T-cell (primary cell): ENCODE results near the gene ALB. TPM values are rescaled to one million over a fixed set of nuclear protein-coding genes. Genes with fewer than 3 reads are reported as not detected.

Experiments
- ATAC-seq, 4 experiments: fragments of 200-7000 bp in 3 of 4; fragments of 150-1000 bp in 1 of 4; cut with Tn5 transposase; replicated peaks in 1 of 4; 1 replicate in 3 of 4; 2 replicates in 1 of 4; pipeline ENCODE4 v1.10.0; 2021; ENCODE audit warnings: moderate library complexity in 3 of 4, mild to moderate bottlenecking in 2 of 4, moderate number of reproducible peaks in 1 of 4
- CTCF ChIA-PET, 2 donors: fragments of 300-600 bp; sonication (Branson Sonifier 250); formaldehyde crosslinking; loops; one replicate each; lab custom pipeline; 2022; ENCODE audit warnings: antibody characterized with exemption in 2 of 2; lab: Charles Lee
- POLR2A ChIA-PET, 2 donors: fragments of 300-600 bp; sonication (Branson Sonifier 250); formaldehyde crosslinking; loops; one replicate each; lab custom pipeline; 2022; ENCODE audit warnings: antibody characterized with exemption in 2 of 2; lab: Charles Lee
- DNase-seq, 35 experiments: peaks; one replicate each; pipeline versions ENCODE4 v3.0.0 to v3.0.0-alpha.2; 2013 to 2023
- H3K27ac ChIP-seq: one replicate; pipeline ENCODE4 v1.5.1; 2013; ENCODE audit warnings: low read length
- H3K27me3 ChIP-seq, 2 experiments: replicated peaks in 1 of 2; 1 replicate in 1 of 2; 2 replicates in 1 of 2; pipeline versions ENCODE4 v1.6.1 to v1.7.0; 2013; ENCODE audit warnings: low read length in 1 of 2, mixed read lengths in 1 of 2; ENCODE audit not compliant: control insufficient read depth in 2 of 2, insufficient read depth in 2 of 2; ENCODE audit errors: extremely low read depth in 1 of 2
- H3K36me3 ChIP-seq, 2 donors: 1 replicate in 1 of 2; 2 replicates in 1 of 2; pipeline versions ENCODE4 v1.6.1 to v1.7.0; 2013; ENCODE audit warnings: low read length in 1 of 2; ENCODE audit not compliant: control insufficient read depth in 2 of 2, insufficient read depth in 1 of 2; ENCODE audit errors: extremely low read depth in 1 of 2
- H3K4me1 ChIP-seq, 2 experiments: 1 replicate in 1 of 2; 2 replicates in 1 of 2; pipeline versions ENCODE4 v1.6.1 to v1.7.0; 2013; ENCODE audit warnings: low read length in 2 of 2, mixed read lengths in 1 of 2; ENCODE audit not compliant: insufficient read depth in 2 of 2, control insufficient read depth in 1 of 2; ENCODE audit errors: extremely low read depth in 1 of 2
- H3K4me3 ChIP-seq, 2 donors: 1 replicate in 1 of 2; 2 replicates in 1 of 2; pipeline versions ENCODE4 v1.5.1 to v1.7.0; 2013; ENCODE audit warnings: mild to moderate bottlenecking in 2 of 2, low read length in 1 of 2, moderate library complexity in 1 of 2; ENCODE audit not compliant: control insufficient read depth in 1 of 2; ENCODE audit errors: extremely low read depth in 1 of 2
- H3K9me3 ChIP-seq: 2 replicates; pipeline ENCODE4 v1.7.0; 2013
- H3K27ac Mint-ChIP-seq, 2 donors: one replicate each; pipeline ENCODE4 v1.8.0; 2020 to 2021; ENCODE audit warnings: mild to moderate bottlenecking in 2 of 2, mixed read lengths in 2 of 2
- H3K27me3 Mint-ChIP-seq, 2 donors: one replicate each; pipeline ENCODE4 v1.8.0; 2021 to 2022; ENCODE audit warnings: mixed read lengths in 2 of 2
- H3K36me3 Mint-ChIP-seq: one replicate; pipeline ENCODE4 v1.8.0; 2021; ENCODE audit warnings: mixed read lengths
- H3K4me1 Mint-ChIP-seq, 3 donors: one replicate each; pipeline ENCODE4 v1.8.0; 2020 to 2022; ENCODE audit warnings: mixed read lengths in 3 of 3, mild to moderate bottlenecking in 1 of 3
- H3K4me3 Mint-ChIP-seq, 3 donors: one replicate each; pipeline ENCODE4 v1.8.0; 2020 to 2022; ENCODE audit warnings: mild to moderate bottlenecking in 3 of 3, mixed read lengths in 3 of 3, moderate library complexity in 3 of 3
- H3K9me3 Mint-ChIP-seq, 3 donors: one replicate each; pipeline ENCODE4 v1.8.0; 2020 to 2022; ENCODE audit warnings: mixed read lengths in 3 of 3
- WGBS: methylation state at CpG from one replicate; pipeline ENCODE4 v1.1.5; 2013; ENCODE audit warnings: missing lambda C conversion rate; ENCODE audit not compliant: insufficient coverage; 5-methylcytosine and 5-hydroxymethylcytosine counted together
- total RNA-seq, 35 experiments: library from RNA in 6 of 35; stranded (reverse) in 6 of 35; fragments of 120-200 nt in 1 of 35; gene quantifications; one replicate each; pipeline versions ENCODE4 v1.2.1 to v1.2.4 and lab custom pipeline; 2013 to 2026

The ALB gene
- total RNA-seq, 5 donors from 2014 or later (not counting 1 experiment from before 2014, with no cell fraction given), result 30.4 to 58.6 (median 33.6) TPM; not detected in 2

GRCh38 chr4:73456177-73457022, 52.3 kb downstream of the ALB start:
- Mint-ChIP-seq H3K27me3 (peaks cover 9 to 13% of the 10 kb centered on the region in 2 donors), H3K4me3 (no peak overlapping the region), H3K27ac (no peak overlapping the region), H3K4me1 (no peaks in the 10 kb centered on the region), H3K36me3 (no peaks in the 10 kb centered on the region), H3K9me3 (no peaks in the 10 kb centered on the region)
- Histone ChIP-seq H3K36me3 (no peaks in the 10 kb centered on the region), H3K4me3 (no peak overlapping the region), H3K27me3 (no peaks in the 10 kb centered on the region), H3K4me1 (no peaks in the 10 kb centered on the region), H3K9me3 (no peaks in the 10 kb centered on the region), H3K27ac (no peak overlapping the region)
- ATAC-seq (no peak), DNase-seq (no peak)
- WGBS, result 89% methylated on average over 5 of the region's 5 CpGs
- ChIA-PET CTCF (interaction anchor here (0.7 to 1.6 kb wide), 2 partner anchors 10 to 24 kb away, joined by 3 to 6 read pairs; no protein-coding TSS in a partner anchor), POLR2A (no interaction called here)

GRCh38 chr4:73458184-73459047, 54.3 kb downstream of the ALB start:
- Histone ChIP-seq H3K27ac (no peak overlapping the region), H3K4me1 (no peaks in the 10 kb centered on the region), H3K27me3 (no peaks in the 10 kb centered on the region), H3K36me3 (no peaks in the 10 kb centered on the region), H3K9me3 (no peaks in the 10 kb centered on the region), H3K4me3 (no peak overlapping the region)
- H3K4me1 Mint-ChIP-seq, result no peaks in the 10 kb centered on the region
- H3K4me3 Mint-ChIP-seq, result no peak overlapping the region
- no peak overlapping the region for H3K27ac Mint-ChIP-seq
- POLR2A ChIA-PET, result no interaction called here
- H3K27me3 Mint-ChIP-seq, result peaks cover 9 to 13% of the 10 kb centered on the region in 2 donors
- ATAC-seq (no peak), DNase-seq (no peak)
- H3K9me3 Mint-ChIP-seq, result no peaks in the 10 kb centered on the region
- no peaks in the 10 kb centered on the region for H3K36me3 Mint-ChIP-seq
- CTCF ChIA-PET, result no interaction called here
- 70% methylated on average over 2 of the region's 4 CpGs for WGBS

- WGBS, result no CpG with 5 or more reads among the region's 3 CpGs
- Mint-ChIP-seq H3K27ac (no peak overlapping the region), H3K36me3 (no peaks in the 10 kb centered on the region), H3K9me3 (no peaks in the 10 kb centered on the region), H3K27me3 (peaks cover 9 to 13% of the 10 kb centered on the region in 2 donors), H3K4me3 (no peak overlapping the region), H3K4me1 (no peaks in the 10 kb centered on the region)
- no peak overlapping the region for H3K27ac ChIP-seq
- no peaks in the 10 kb centered on the region for H3K4me1 ChIP-seq
- no peaks in the 10 kb centered on the region for H3K27me3 ChIP-seq
- ATAC-seq, result no peak
- ChIA-PET CTCF (no interaction called here), POLR2A (no interaction called here)
- DNase-seq, result no peak
- no peaks in the 10 kb centered on the region for H3K9me3 ChIP-seq
- H3K36me3 ChIP-seq, result no peaks in the 10 kb centered on the region
- H3K4me3 ChIP-seq, result no peak overlapping the region
These were observed 54.9 kb downstream of the ALB start for GRCh38 chr4:73459048-73459421.

- 80% methylated on average over 1 of the region's 4 CpGs for WGBS
- Histone ChIP-seq H3K4me3 (no peak overlapping the region), H3K36me3 (no peaks in the 10 kb centered on the region), H3K27me3 (no peaks in the 10 kb centered on the region), H3K9me3 (no peaks in the 10 kb centered on the region), H3K27ac (no peak overlapping the region), H3K4me1 (no peaks in the 10 kb centered on the region)
- no peaks in the 10 kb centered on the region for H3K9me3 Mint-ChIP-seq
- ChIA-PET CTCF (interaction anchor here in 1 of 2 donors (0.7 kb wide), 1 partner anchor 28 kb away, joined by 5 read pairs; no protein-coding TSS in a partner anchor), POLR2A (interaction anchor here in 1 of 2 donors (0.6 kb wide), 1 partner anchor 463 kb away, joined by 4 read pairs; no protein-coding TSS in a partner anchor)
- H3K4me3 Mint-ChIP-seq, result no peak overlapping the region
- DNase-seq (no peak), ATAC-seq (no peak)
- H3K36me3 Mint-ChIP-seq, result no peaks in the 10 kb centered on the region
- no peak overlapping the region for H3K27ac Mint-ChIP-seq
- H3K4me1 Mint-ChIP-seq, result no peaks in the 10 kb centered on the region
- H3K27me3 Mint-ChIP-seq, result peaks cover 8 to 13% of the 10 kb centered on the region in 2 donors
These were observed 56.9 kb downstream of the ALB start for GRCh38 chr4:73460913-73461522.

- Mint-ChIP-seq H3K36me3 (no peaks in the 10 kb centered on the region), H3K9me3 (peaks cover 0 to 5% (median 5%) of the 10 kb centered on the region in 3 donors), H3K27me3 (peaks cover 1 to 14% of the 10 kb centered on the region in 2 donors), H3K4me3 (no peak overlapping the region), H3K4me1 (no peaks in the 10 kb centered on the region), H3K27ac (no peak overlapping the region)
- ChIA-PET POLR2A (no interaction called here), CTCF (no interaction called here)
- H3K27ac ChIP-seq, result no peak overlapping the region
- DNase-seq (no peak), ATAC-seq (no peak)
- H3K36me3 ChIP-seq, result no peaks in the 10 kb centered on the region
- no peaks in the 10 kb centered on the region for H3K27me3 ChIP-seq
- no peaks in the 10 kb centered on the region for H3K4me1 ChIP-seq
- H3K9me3 ChIP-seq, result no peaks in the 10 kb centered on the region
- no CpG with 5 or more reads among the region's 3 CpGs for WGBS
- H3K4me3 ChIP-seq, result no peak overlapping the region
These were observed 64.1 kb downstream of the ALB start for GRCh38 chr4:73468170-73468569.

GRCh38 chr4:73470728-73471127, 66.6 kb downstream of the ALB start:
- H3K36me3 Mint-ChIP-seq, result no peaks in the 10 kb centered on the region
- DNase-seq, result no peak
- POLR2A ChIA-PET, result no interaction called here

More at GRCh38 chr4:73470728-73471127, 66.6 kb downstream of the ALB start:
- ATAC-seq, result no peak
- H3K27me3 ChIP-seq, result no peaks in the 10 kb centered on the region
- no peak overlapping the region for H3K4me3 ChIP-seq
- no peak overlapping the region for H3K27ac ChIP-seq
- H3K27me3 Mint-ChIP-seq, result peaks cover 0 to 14% of the 10 kb centered on the region in 2 donors
- CTCF ChIA-PET, result no interaction called here
- no peaks in the 10 kb centered on the region for H3K4me1 Mint-ChIP-seq
- H3K9me3 ChIP-seq, result no peaks in the 10 kb centered on the region
- no peak overlapping the region for H3K4me3 Mint-ChIP-seq
- 100% methylated on average over 1 of the region's 1 CpG for WGBS
- peaks cover 0 to 9% (median 9%) of the 10 kb centered on the region in 3 donors for H3K9me3 Mint-ChIP-seq
- H3K27ac Mint-ChIP-seq, result no peak overlapping the region
- H3K36me3 ChIP-seq, result no peaks in the 10 kb centered on the region
- H3K4me1 ChIP-seq, result no peaks in the 10 kb centered on the region
